HG02840 (cell line): ENCODE measurements around the gene HPSE2.
"Not testable (repeated sequence)": the region's sequence is repeated elsewhere in the genome, so short reads cannot be mapped to it uniquely, and the experiment has no call there.

Experiments used
- ATAC-seq: cut with Tn5 transposase; IDR thresholded peaks from one replicate; pipeline ENCODE4 v1.9.1; 2021; ENCODE audit warnings: mild to moderate bottlenecking, moderate library complexity, moderate number of reproducible peaks; ENCODE audit not compliant: unreplicated experiment, low FRiP score

The HPSE2 gene

GRCh38 chr10:99010286-99010685 is 225.4 kb downstream of the HPSE2 start:
- ATAC-seq, result no peak

DNA sequence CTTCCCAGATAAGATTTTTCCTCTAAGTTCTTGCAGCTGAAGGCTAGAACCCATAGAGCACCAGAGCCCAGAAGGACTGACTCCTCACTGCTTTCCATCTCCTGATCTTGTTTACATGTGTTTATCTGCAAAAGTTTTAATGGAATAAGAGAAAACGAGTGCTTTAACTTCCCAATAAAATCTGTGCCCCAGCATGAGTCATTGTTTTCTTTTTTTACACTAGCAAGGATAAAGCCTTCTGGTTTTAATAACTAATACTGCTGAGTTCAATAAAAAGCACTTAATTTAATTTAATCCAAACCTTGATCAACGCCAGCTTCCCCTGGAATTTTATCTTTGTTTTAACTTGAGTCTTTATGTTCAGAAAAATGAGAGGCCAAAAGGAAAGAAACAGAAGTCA is 227.6 kb downstream of the HPSE2 start:
- no peak for ATAC-seq

DNA sequence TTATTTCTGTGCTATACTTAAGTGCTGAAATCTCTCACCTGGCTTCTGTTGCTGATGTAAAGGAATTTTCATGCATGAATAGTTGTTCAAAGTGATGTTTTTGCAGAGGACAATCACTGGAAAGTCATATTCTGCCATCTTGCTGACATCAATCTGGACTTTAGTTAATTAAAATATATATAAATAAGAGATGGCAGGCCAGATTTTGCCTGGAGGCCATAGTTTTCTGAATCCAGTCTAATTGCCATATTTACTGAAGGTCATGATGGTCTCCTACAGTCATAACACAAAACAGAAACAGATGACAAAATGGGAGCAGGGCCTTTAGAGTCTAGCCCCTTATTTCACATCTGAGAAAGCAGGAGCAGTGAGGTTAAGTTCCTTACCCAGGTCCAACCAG is 228.2 kb downstream of the HPSE2 start:
- no peak for ATAC-seq

DNA sequence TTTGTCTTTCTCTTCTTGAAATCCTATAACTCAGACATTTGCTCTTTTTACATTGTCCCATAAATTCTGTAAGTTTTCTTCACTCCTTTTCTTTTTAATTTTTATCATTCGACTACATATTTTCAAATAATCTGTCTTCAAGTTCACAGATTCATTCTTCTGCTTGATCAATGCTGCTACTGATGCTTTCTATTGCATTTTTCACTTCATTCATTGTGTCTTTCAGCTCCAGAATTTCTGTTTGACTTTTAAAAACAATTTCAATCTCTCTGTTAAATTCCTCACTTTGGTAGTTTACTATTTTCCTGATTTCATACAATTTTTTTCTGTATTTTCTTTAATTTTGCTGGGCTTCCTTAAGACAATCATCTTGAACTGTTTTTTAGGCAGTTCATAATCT is 230.4 kb downstream of the HPSE2 start:
- ATAC-seq, result no peak

DNA sequence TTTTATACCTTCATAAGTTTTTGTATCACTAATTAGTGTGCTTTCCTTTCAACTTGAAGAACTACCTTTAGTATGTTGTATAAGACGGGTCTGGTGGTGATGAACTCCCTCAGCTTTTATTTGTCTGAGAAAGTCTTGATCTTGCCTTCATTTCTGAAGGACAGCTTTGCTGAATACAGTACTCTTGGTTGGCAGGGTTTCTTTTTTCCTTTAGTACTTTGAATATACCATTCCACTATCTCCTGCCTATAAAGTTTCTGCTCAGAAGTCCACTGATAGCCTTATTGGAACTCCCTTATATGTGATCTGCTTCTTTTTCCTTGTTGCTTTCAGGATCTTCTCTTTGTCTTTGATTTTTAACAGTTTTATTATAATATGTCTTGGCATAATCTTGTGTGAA is 230.9 kb downstream of the HPSE2 start:
- no peak for ATAC-seq

DNA sequence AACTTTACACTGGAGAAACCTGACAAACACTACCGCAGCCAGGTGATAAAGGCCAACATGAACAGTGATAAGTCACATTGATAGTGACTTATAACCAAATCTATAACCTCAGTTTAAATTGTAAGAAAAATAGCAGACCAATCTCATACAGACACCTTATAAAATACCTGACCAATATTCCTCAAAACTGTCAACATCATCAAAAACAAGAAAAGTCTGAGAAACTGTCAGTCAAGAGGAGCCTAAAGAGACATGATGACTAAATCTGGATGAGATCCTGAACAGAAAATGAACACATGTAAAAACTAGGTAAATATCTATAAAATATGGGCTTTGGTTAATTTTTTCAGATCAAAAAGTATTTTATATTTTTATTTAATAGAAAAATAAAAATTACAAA is 233.3 kb downstream of the HPSE2 start:
- ATAC-seq, result no peak

- no peak for ATAC-seq
Measured at GRCh38 chr10:98997596-98997995, 238.1 kb downstream of the HPSE2 start.

- no peak for ATAC-seq
Measured at GRCh38 chr10:98994030-98994429, 241.6 kb downstream of the HPSE2 start.

DNA sequence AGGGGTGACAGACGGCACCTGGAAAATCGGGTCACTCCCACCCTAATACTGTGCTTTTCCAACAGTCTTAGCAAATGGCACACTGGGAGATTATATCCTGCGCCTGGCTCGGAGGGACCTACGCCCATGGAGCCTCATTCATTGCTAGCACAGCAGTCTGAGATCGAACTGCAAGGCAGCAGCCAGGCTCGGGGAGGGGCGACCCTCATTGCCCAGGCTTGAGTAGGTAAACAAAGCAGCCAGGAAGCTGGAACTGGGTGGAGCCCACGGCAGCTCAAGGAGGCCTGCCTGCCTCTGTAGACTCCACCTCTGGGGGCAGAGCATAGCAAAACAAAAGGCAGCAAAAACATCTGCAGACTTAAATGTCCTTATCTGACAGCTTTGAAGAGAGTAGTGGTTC is 251.9 kb downstream of the HPSE2 start:
- ATAC-seq, result not testable (repeated sequence)

DNA sequence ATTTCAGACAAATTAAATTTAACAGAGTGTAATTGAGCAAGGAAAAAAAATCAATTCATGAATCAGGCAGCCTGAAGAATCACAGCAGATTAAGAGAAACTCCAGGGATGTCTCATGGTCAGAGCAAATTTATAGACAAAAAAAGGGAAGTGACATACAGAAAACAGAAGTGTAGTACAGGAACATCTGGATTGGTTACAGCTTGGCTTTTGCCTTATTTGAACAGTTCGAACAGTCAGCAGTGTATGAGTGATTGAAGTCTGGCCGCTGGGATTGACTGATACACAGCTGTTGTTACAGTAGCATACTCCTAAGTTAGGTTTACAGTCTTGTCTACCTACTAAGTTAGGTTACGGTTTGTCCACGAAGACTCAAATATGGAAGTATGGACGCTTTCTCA is 255.3 kb downstream of the HPSE2 start:
- ATAC-seq, result no peak

DNA sequence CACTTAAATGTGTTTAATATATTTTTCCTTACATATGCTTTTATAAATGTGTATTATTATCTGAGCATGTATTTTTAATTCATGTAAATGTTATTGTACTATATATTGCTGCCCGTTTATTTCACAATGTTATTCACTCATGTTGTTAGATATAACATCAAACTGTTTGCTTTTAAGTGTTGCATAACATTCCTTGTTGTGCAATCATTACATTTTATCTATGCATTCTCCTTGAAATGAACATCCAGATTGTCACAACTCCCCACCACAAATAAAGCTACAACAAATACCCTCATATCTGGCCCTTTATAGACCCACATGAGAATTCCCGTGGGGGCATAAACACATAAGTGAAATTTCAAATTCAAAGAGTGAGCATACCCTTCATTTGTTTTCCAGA is 264.2 kb downstream of the HPSE2 start:
- no peak for ATAC-seq

GRCh38 chr10:98967601-98968000 is 268.1 kb downstream of the HPSE2 start:
- no peak for ATAC-seq

- ATAC-seq, result no peak
Measured at GRCh38 chr10:98963608-98964007, 272.0 kb downstream of the HPSE2 start.

- ATAC-seq, result no peak
Measured at GRCh38 chr10:98959379-98959778, 276.3 kb downstream of the HPSE2 start.

GRCh38 chr10:98957801-98958200 is 277.9 kb downstream of the HPSE2 start:
- ATAC-seq, result no peak

GRCh38 chr10:98956576-98957260 is 278.9 kb downstream of the HPSE2 start:
- ATAC-seq, result no peak

GRCh38 chr10:98953251-98953650 is 282.4 kb downstream of the HPSE2 start:
- no peak for ATAC-seq

DNA sequence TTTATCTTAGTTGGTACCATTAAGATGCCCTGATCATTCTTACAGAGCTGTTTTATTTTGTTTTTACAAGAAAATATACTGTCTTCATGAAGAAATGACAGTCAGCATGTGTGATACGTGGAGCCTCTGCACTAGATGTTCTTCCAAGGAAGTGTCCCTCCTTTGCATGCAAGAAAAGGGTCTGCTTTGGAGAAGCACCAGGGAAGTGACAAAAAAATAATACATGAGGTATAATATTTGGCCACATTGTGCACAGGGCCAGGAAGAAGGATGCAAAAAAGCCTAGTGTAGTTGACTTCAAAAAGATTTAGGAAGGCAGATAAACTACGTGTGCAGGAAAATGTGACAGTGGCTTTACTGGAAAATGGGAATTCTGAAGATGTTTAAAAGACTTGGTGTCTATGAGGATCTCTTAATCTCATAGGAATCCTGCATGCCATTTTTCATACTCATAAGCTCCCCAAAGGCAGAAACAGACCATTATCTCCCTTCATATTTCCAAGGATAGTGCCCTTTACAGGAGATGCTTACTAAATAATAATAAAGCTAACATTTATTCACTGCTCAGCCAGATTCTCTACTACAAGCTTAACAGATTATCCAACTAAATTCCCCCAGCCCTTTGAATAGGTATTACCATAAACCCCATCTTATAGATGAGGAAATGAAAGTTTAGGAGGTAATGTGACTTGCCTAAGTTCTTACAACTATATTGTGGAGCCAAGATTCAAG is 284.2 kb downstream of the HPSE2 start:
- ATAC-seq, result no peak

GRCh38 chr10:98950106-98950505 is 285.5 kb downstream of the HPSE2 start:
- no peak for ATAC-seq

- ATAC-seq, result no peak
Measured at GRCh38 chr10:98949306-98949705, 286.3 kb downstream of the HPSE2 start.

GRCh38 chr10:98943681-98944080 is 292.0 kb downstream of the HPSE2 start:
- ATAC-seq, result no peak

DNA sequence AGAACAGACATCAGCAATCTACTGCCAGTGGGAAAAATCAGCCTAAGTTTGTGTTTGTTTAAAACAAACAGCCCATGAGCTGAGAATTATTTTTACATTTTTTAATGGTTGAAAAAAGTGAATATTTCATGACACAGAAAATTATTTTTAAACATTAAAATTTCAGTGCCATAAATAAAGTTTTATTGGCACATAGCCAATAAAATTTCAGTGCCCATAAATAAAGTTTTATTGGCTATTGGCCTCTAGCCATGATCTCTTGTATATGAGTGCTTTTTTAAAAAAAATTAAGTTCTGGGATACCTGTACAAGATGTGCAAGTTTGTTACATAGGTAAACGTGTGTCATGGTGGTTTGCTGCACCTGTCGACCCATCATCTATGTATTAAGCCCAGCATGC is 305.9 kb downstream of the HPSE2 start:
- no peak for ATAC-seq
